Measurements from ENCODE around the gene VMP1.
A peak's percentile ranks its signal among the peaks of the same experiment; 100 is the strongest.
"Not testable (repeated sequence)": the region's sequence is repeated elsewhere in the genome, so short reads cannot be mapped to it uniquely, and the experiment has no call there.

Gene VMP1

GRCh38 chr17:59769887-59770286 lies 62.4 kb downstream of the VMP1 start:
- H3K27ac ChIP-seq (ENCODE audit: insufficient read depth, low read depth, low read length, poor library complexity, severe bottlenecking): no peak overlapping the region
- no peak overlapping the region for H3K4me3 ChIP-seq (ENCODE audit: insufficient read depth, low read depth, low read length)
- H3K36me3 ChIP-seq (ENCODE audit: control insufficient read depth, insufficient read depth, low read length): no peaks in the 10 kb centered on the region
- H3K4me1 ChIP-seq (ENCODE audit: control insufficient read depth, insufficient read depth, low read length): no peaks in the 10 kb centered on the region
- H3K27me3 ChIP-seq (ENCODE audit: control insufficient read depth, insufficient read depth, low read length, poor library complexity, severe bottlenecking): no peaks in the 10 kb centered on the region
- 77 to 80% methylated on average over 1 of the region's 1 CpG for WGBS, 2 experiments
- no peaks in the 10 kb centered on the region for H3K9me3 ChIP-seq (ENCODE audit: control insufficient read depth, low read length)

GRCh38 chr17:59771093-59771492 lies 63.6 kb downstream of the VMP1 start:
- Histone ChIP-seq H3K27me3 (ENCODE audit: control insufficient read depth, insufficient read depth, low read length, poor library complexity, severe bottlenecking) (no peaks in the 10 kb centered on the region), H3K4me1 (ENCODE audit: control insufficient read depth, insufficient read depth, low read length) (no peaks in the 10 kb centered on the region), H3K27ac (ENCODE audit: insufficient read depth, low read depth, low read length, poor library complexity, severe bottlenecking) (no peak overlapping the region), H3K4me3 (ENCODE audit: insufficient read depth, low read depth, low read length) (no peak overlapping the region), H3K36me3 (ENCODE audit: control insufficient read depth, insufficient read depth, low read length) (peaks cover 8% of the 10 kb centered on the region), H3K9me3 (ENCODE audit: control insufficient read depth, low read length) (no peaks in the 10 kb centered on the region)
- WGBS, 2 experiments: 95 to 100% methylated on average over 1 of the region's 2 CpGs

GRCh38 chr17:59775786-59776350 lies 68.4 kb downstream of the VMP1 start:
- H3K9me3 ChIP-seq (ENCODE audit: control insufficient read depth, low read length): no peaks in the 10 kb centered on the region
- peaks cover 14% of the 10 kb centered on the region for H3K36me3 ChIP-seq (ENCODE audit: control insufficient read depth, insufficient read depth, low read length)
- no peak overlapping the region for H3K4me3 ChIP-seq (ENCODE audit: insufficient read depth, low read depth, low read length)
- H3K4me1 ChIP-seq (ENCODE audit: control insufficient read depth, insufficient read depth, low read length): no peaks in the 10 kb centered on the region
- H3K27me3 ChIP-seq (ENCODE audit: control insufficient read depth, insufficient read depth, low read length, poor library complexity, severe bottlenecking): no peaks in the 10 kb centered on the region
- 91 to 98% methylated on average over 2 of the region's 2 CpGs for WGBS, 2 experiments
- H3K27ac ChIP-seq (ENCODE audit: insufficient read depth, low read depth, low read length, poor library complexity, severe bottlenecking): no peak overlapping the region

- 100% methylated on average over 1 of the region's 1 CpG; no CpG with 5 or more reads in 1 of the 2 experiments for WGBS, 2 experiments
- H3K4me3 ChIP-seq (ENCODE audit: insufficient read depth, low read depth, low read length): no peak overlapping the region
- no peaks in the 10 kb centered on the region for H3K27me3 ChIP-seq (ENCODE audit: control insufficient read depth, insufficient read depth, low read length, poor library complexity, severe bottlenecking)
- no peaks in the 10 kb centered on the region for H3K4me1 ChIP-seq (ENCODE audit: control insufficient read depth, insufficient read depth, low read length)
- no peaks in the 10 kb centered on the region for H3K9me3 ChIP-seq (ENCODE audit: control insufficient read depth, low read length)
- H3K27ac ChIP-seq (ENCODE audit: insufficient read depth, low read depth, low read length, poor library complexity, severe bottlenecking): no peak overlapping the region
- H3K36me3 ChIP-seq (ENCODE audit: control insufficient read depth, insufficient read depth, low read length): peaks cover 14% of the 10 kb centered on the region
Measured at GRCh38 chr17:59776577-59776976, 69.1 kb downstream of the VMP1 start.

- no peaks in the 10 kb centered on the region for H3K27me3 ChIP-seq (ENCODE audit: control insufficient read depth, insufficient read depth, low read length, poor library complexity, severe bottlenecking)
- WGBS, 2 experiments: 94 to 98% methylated on average over 2 of the region's 3 CpGs
- peaks cover 14% of the 10 kb centered on the region for H3K36me3 ChIP-seq (ENCODE audit: control insufficient read depth, insufficient read depth, low read length)
- no peaks in the 10 kb centered on the region for H3K4me1 ChIP-seq (ENCODE audit: control insufficient read depth, insufficient read depth, low read length)
- H3K4me3 ChIP-seq (ENCODE audit: insufficient read depth, low read depth, low read length): no peak overlapping the region
- H3K9me3 ChIP-seq (ENCODE audit: control insufficient read depth, low read length): no peaks in the 10 kb centered on the region
- H3K27ac ChIP-seq (ENCODE audit: insufficient read depth, low read depth, low read length, poor library complexity, severe bottlenecking): no peak overlapping the region
Measured at GRCh38 chr17:59777033-59777432, 69.6 kb downstream of the VMP1 start.

GRCh38 chr17:59778996-59779395 lies 71.5 kb downstream of the VMP1 start:
- H3K27me3 ChIP-seq (ENCODE audit: control insufficient read depth, insufficient read depth, low read length, poor library complexity, severe bottlenecking): no peaks in the 10 kb centered on the region
- no peak overlapping the region for H3K27ac ChIP-seq (ENCODE audit: insufficient read depth, low read depth, low read length, poor library complexity, severe bottlenecking)
- H3K4me1 ChIP-seq (ENCODE audit: control insufficient read depth, insufficient read depth, low read length): peaks cover 3% of the 10 kb centered on the region
- peaks cover 14% of the 10 kb centered on the region for H3K36me3 ChIP-seq (ENCODE audit: control insufficient read depth, insufficient read depth, low read length)
- no peak overlapping the region for H3K4me3 ChIP-seq (ENCODE audit: insufficient read depth, low read depth, low read length)
- WGBS, 2 experiments: 96 to 98% methylated on average over 4 of the region's 4 CpGs
- no peaks in the 10 kb centered on the region for H3K9me3 ChIP-seq (ENCODE audit: control insufficient read depth, low read length)

GRCh38 chr17:59779521-59779920 lies 72.1 kb downstream of the VMP1 start:
- 95 to 100% methylated on average over 1 of the region's 1 CpG for WGBS, 2 experiments
- Histone ChIP-seq H3K9me3 (ENCODE audit: control insufficient read depth, low read length) (no peaks in the 10 kb centered on the region), H3K36me3 (ENCODE audit: control insufficient read depth, insufficient read depth, low read length) (peaks cover 14% of the 10 kb centered on the region), H3K27ac (ENCODE audit: insufficient read depth, low read depth, low read length, poor library complexity, severe bottlenecking) (no peak overlapping the region), H3K4me1 (ENCODE audit: control insufficient read depth, insufficient read depth, low read length) (peaks cover 9% of the 10 kb centered on the region), H3K27me3 (ENCODE audit: control insufficient read depth, insufficient read depth, low read length, poor library complexity, severe bottlenecking) (no peaks in the 10 kb centered on the region), H3K4me3 (ENCODE audit: insufficient read depth, low read depth, low read length) (no peak overlapping the region)

GRCh38 chr17:59780548-59780947 lies 73.1 kb downstream of the VMP1 start:
- H3K27ac ChIP-seq (ENCODE audit: insufficient read depth, low read depth, low read length, poor library complexity, severe bottlenecking); H3K4me3 ChIP-seq (ENCODE audit: insufficient read depth, low read depth, low read length); H3K4me1 ChIP-seq (ENCODE audit: control insufficient read depth, insufficient read depth, low read length); H3K27me3 ChIP-seq (ENCODE audit: control insufficient read depth, insufficient read depth, low read length, poor library complexity, severe bottlenecking); H3K9me3 ChIP-seq (ENCODE audit: control insufficient read depth, low read length): not testable (repeated sequence)
- peaks cover 12% of the 10 kb centered on the region for H3K36me3 ChIP-seq (ENCODE audit: control insufficient read depth, insufficient read depth, low read length)
- WGBS, 2 experiments: 90 to 95% methylated on average over 6 of the region's 6 CpGs

- WGBS, 2 experiments: 72 to 74% methylated on average over 4 to 5 of the region's 5 CpGs
- Histone ChIP-seq H3K27ac (ENCODE audit: insufficient read depth, low read depth, low read length, poor library complexity, severe bottlenecking) (peak overlapping the region; percentile 33), H3K4me1 (ENCODE audit: control insufficient read depth, insufficient read depth, low read length) (peaks cover 9% of the 10 kb centered on the region)
Measured at GRCh38 chr17:59783221-59784047, 76.0 kb downstream of the VMP1 start.

GRCh38 chr17:59785091-59785799 lies 77.8 kb downstream of the VMP1 start:
- Histone ChIP-seq H3K36me3 (ENCODE audit: control insufficient read depth, insufficient read depth, low read length) (no peaks in the 10 kb centered on the region), H3K27me3 (ENCODE audit: control insufficient read depth, insufficient read depth, low read length, poor library complexity, severe bottlenecking) (no peaks in the 10 kb centered on the region), H3K4me1 (ENCODE audit: control insufficient read depth, insufficient read depth, low read length) (peaks cover 9% of the 10 kb centered on the region), H3K4me3 (ENCODE audit: insufficient read depth, low read depth, low read length) (no peak overlapping the region), H3K27ac (ENCODE audit: insufficient read depth, low read depth, low read length, poor library complexity, severe bottlenecking) (no peak overlapping the region), H3K9me3 (ENCODE audit: control insufficient read depth, low read length) (no peaks in the 10 kb centered on the region)
- WGBS, 2 experiments: 72 to 87% methylated on average over 5 to 8 of the region's 8 CpGs

More at GRCh38 chr17:59783221-59784047, 76.0 kb downstream of the VMP1 start:
- Histone ChIP-seq H3K4me3 (ENCODE audit: insufficient read depth, low read depth, low read length) (no peak overlapping the region), H3K36me3 (ENCODE audit: control insufficient read depth, insufficient read depth, low read length) (no peaks in the 10 kb centered on the region), H3K27me3 (ENCODE audit: control insufficient read depth, insufficient read depth, low read length, poor library complexity, severe bottlenecking) (no peaks in the 10 kb centered on the region), H3K9me3 (ENCODE audit: control insufficient read depth, low read length) (no peaks in the 10 kb centered on the region)
